SK-N-SH treated with all-trans-retinoic acid at 6 μM for 48 hours (cell line): ENCODE results near the gene AURKB.

ENCODE experiments used
- ATAC-seq: fragments of 200-7000 bp; cut with Tn5 transposase; 3 replicates; pipeline ENCODE4 v1.9.1; 2020; ENCODE audit warnings: mild to moderate bottlenecking, moderate library complexity
- ARNTL ChIP-seq: fragments of 450-650 bp; formaldehyde crosslinking; IDR thresholded peaks from 2 replicates; pipeline ENCODE4 v1.5.0; 2020; ENCODE audit warnings: low read depth, mild to moderate bottlenecking, moderate library complexity, borderline replicate concordance
- BACH2 ChIP-seq: fragments of 250-450 bp; sonication (Bioruptor Pico); IDR thresholded peaks from 2 replicates; pipeline ENCODE4 v1.9.0; 2021; ENCODE audit warnings: mild to moderate bottlenecking, borderline replicate concordance
- CREB5 ChIP-seq: fragments of 250-450 bp; sonication (Bioruptor Pico); IDR thresholded peaks from 2 replicates; pipeline ENCODE4 v1.5.1; 2020; ENCODE audit warnings: low read depth, mild to moderate bottlenecking, moderate library complexity
- CSRNP3 ChIP-seq: fragments of 250-450 bp; sonication (Bioruptor Pico); IDR thresholded peaks from 2 replicates; pipeline ENCODE4 v1.5.1; 2021; ENCODE audit warnings: mild to moderate bottlenecking, moderate library complexity
- ESRRG ChIP-seq: fragments of 250-450 bp; sonication (Bioruptor Pico); IDR thresholded peaks from 2 replicates; pipeline ENCODE4 v1.6.1; 2021; ENCODE audit warnings: mild to moderate bottlenecking
- GLIS3 ChIP-seq: fragments of 250-450 bp; sonication (Bioruptor Pico); IDR thresholded peaks from 2 replicates; pipeline ENCODE4 v1.5.0; 2020; ENCODE audit warnings: mild to moderate bottlenecking, moderate library complexity
- OSR1 ChIP-seq: fragments of 250-450 bp; sonication (Bioruptor Pico); IDR thresholded peaks from 2 replicates; pipeline ENCODE4 v1.8.0; 2022; ENCODE audit warnings: moderate library complexity, mild to moderate bottlenecking, inconsistent platforms
- POU6F1 ChIP-seq: fragments of 250-450 bp; sonication (Bioruptor Pico); IDR thresholded peaks from 2 replicates; pipeline ENCODE4 v1.8.0; 2021; ENCODE audit warnings: low read depth, mild to moderate bottlenecking, moderate library complexity, borderline replicate concordance
- PPARA ChIP-seq: fragments of 250-450 bp; sonication (Bioruptor Pico); IDR thresholded peaks from 2 replicates; pipeline ENCODE4 v1.5.0; 2020; ENCODE audit warnings: mild to moderate bottlenecking, borderline replicate concordance
- RARB ChIP-seq: fragments of 250-450 bp; sonication (Bioruptor Pico); IDR thresholded peaks from 2 replicates; pipeline ENCODE4 v1.8.0; 2021; ENCODE audit warnings: mild to moderate bottlenecking, moderate library complexity
- SNAI2 ChIP-seq: fragments of 250-450 bp; sonication (Bioruptor Pico); IDR thresholded peaks from 2 replicates; pipeline ENCODE4 v1.5.0; 2020; ENCODE audit warnings: mild to moderate bottlenecking, moderate library complexity
- TCF4 ChIP-seq: fragments of 250-450 bp; sonication (Bioruptor Pico); IDR thresholded peaks from 2 replicates; pipeline ENCODE4 v1.8.0; 2021; ENCODE audit warnings: mild to moderate bottlenecking, moderate library complexity, borderline replicate concordance
- TOX ChIP-seq: fragments of 250-450 bp; sonication (Bioruptor Pico); IDR thresholded peaks from 2 replicates; pipeline ENCODE4 v1.8.0; 2021; ENCODE audit warnings: mild to moderate bottlenecking, moderate library complexity, borderline replicate concordance
- TSHZ2 ChIP-seq: fragments of 250-450 bp; sonication (Bioruptor Pico); IDR thresholded peaks from 2 replicates; pipeline ENCODE4 v1.5.0; 2020; ENCODE audit warnings: mild to moderate bottlenecking, moderate library complexity
- ZC3H10 ChIP-seq: fragments of 250-450 bp; sonication (Bioruptor Pico); IDR thresholded peaks from 2 replicates; pipeline ENCODE4 v1.5.1; 2021; ENCODE audit warnings: mild to moderate bottlenecking, moderate library complexity
- ZFP3 ChIP-seq: fragments of 250-450 bp; sonication (Bioruptor Pico); IDR thresholded peaks from 2 replicates; pipeline ENCODE4 v1.5.0; 2020; ENCODE audit warnings: mild to moderate bottlenecking, moderate library complexity
- ZFP30 ChIP-seq: fragments of 450-650 bp; formaldehyde crosslinking; IDR thresholded peaks from 2 replicates; pipeline ENCODE4 v1.5.0; 2022; ENCODE audit warnings: mild to moderate bottlenecking, moderate library complexity
- ZNF70 ChIP-seq: fragments of 450-650 bp; formaldehyde crosslinking; IDR thresholded peaks from 2 replicates; pipeline ENCODE4 v1.5.0; 2020; ENCODE audit warnings: mild to moderate bottlenecking, moderate library complexity
- TF ChIP-seq, protein P1 (sequence below): fragments of 250-450 bp; sonication (Bioruptor Pico); IDR thresholded peaks from 2 replicates; pipeline ENCODE4 v1.8.0; 2020; ENCODE audit warnings: mild to moderate bottlenecking, moderate library complexity, borderline replicate concordance

AURKB gene

DNA sequence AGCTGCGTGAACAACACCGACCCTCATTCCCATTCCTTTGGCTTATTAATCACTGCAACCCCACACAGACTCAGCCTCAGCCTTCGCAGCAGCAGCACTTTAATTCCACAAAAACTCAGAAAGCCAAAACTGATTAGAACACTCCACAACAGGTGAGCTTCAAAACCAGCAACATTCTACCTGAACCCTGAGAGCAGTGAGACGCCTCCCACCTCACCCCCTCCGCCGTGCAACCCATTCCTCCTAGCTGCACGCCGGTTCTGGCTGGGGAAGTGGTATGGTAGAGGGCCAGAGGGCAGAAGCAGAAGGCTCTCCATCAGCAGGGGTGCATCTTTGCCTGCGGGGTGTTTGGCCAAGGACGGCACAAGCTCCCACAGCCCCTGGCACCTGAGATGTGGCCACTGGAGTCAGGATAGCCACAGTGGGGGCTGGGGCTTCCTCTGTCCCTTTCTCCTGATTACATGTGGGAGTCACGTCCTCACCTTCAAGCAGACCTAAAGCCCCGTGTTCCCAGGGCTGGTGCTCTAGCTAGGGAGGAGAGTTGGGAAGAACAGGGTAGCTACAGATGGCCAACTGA lies 22.0 kb downstream of the AURKB start:
- no peak for TF ChIP-seq ESRRG (CRISPR knock-in tag)
- no peak for TF ChIP-seq BACH2 (CRISPR knock-in tag)
- TF ChIP-seq OSR1 (CRISPR knock-in tag), result no peak
- TF ChIP-seq POU6F1 (CRISPR knock-in tag), result no peak
- no peak for TF ChIP-seq ZFP3 (CRISPR knock-in tag)
- TF ChIP-seq ZFP30, result no peak
- TF ChIP-seq RARB, result no peak
- TF ChIP-seq PPARA (CRISPR knock-in tag), result no peak
- no peak for TF ChIP-seq ARNTL (CRISPR knock-in tag)

GRCh38 chr17:8187517-8188262 lies 22.7 kb downstream of the AURKB start:
- TF ChIP-seq CSRNP3 (CRISPR knock-in tag), result peak; percentile 37; the same call in 1 of the 2 replicates
- no peak; the same call in 1 of the 2 replicates for TF ChIP-seq TCF4 (CRISPR knock-in tag)
- TF ChIP-seq POU6F1 (CRISPR knock-in tag), result 0 out of 2 replicates have a peak, but pooled peaks have one; percentile 16
- peak; percentile 88 for TF ChIP-seq ESRRG (CRISPR knock-in tag)
- TF ChIP-seq GLIS3 (CRISPR knock-in tag), result 0 out of 2 replicates have a peak, but pooled peaks have one; percentile 23
- TF ChIP-seq, protein P1, sequence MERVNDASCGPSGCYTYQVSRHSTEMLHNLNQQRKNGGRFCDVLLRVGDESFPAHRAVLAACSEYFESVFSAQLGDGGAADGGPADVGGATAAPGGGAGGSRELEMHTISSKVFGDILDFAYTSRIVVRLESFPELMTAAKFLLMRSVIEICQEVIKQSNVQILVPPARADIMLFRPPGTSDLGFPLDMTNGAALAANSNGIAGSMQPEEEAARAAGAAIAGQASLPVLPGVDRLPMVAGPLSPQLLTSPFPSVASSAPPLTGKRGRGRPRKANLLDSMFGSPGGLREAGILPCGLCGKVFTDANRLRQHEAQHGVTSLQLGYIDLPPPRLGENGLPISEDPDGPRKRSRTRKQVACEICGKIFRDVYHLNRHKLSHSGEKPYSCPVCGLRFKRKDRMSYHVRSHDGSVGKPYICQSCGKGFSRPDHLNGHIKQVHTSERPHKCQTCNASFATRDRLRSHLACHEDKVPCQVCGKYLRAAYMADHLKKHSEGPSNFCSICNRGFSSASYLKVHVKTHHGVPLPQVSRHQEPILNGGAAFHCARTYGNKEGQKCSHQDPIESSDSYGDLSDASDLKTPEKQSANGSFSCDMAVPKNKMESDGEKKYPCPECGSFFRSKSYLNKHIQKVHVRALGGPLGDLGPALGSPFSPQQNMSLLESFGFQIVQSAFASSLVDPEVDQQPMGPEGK (CRISPR knock-in tag), result peak; percentile 69; the same call in 1 of the 2 replicates
- ATAC-seq, result peak; percentile 66

More for the DNA sequence above, 22.0 kb downstream of the AURKB start:
- no peak for ATAC-seq

DNA sequence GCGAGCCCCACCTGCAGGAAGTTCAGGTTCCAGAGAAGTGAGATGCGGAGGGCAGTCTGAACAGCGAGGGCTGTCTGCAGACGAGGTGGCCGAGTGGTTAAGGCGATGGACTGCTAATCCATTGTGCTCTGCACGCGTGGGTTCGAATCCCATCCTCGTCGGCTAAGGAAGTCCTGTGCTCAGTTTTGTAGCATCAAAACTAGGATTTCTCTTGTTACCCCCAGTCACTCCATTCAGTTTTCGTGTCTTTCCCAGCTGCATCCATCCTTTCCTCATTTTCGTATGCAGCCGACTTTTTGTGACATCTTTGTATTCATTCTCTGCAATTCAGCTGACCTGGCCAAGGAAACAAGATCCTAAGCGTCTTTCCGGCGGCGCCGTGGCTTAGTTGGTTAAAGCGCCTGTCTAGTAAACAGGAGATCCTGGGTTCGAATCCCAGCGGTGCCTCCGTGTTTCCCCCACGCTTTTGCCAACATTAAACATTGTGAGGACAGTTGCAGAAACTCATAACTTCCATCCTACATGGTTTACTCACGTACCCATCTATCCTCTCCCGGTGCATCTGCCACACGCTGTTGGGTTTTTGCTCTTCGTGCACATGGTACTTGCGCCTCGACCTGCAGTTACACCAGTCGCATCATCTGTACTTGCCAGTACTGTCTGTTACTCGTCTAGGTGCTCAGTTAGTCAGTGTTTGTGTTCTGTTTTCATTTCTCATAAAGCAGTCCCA lies 23.4 kb downstream of the AURKB start:
- ATAC-seq, result peak; percentile 47
- no peak for TF ChIP-seq ZFP3 (CRISPR knock-in tag)
- TF ChIP-seq BACH2 (CRISPR knock-in tag), result no peak
- no peak for TF ChIP-seq TCF4 (CRISPR knock-in tag)
- no peak for TF ChIP-seq CSRNP3 (CRISPR knock-in tag)
- no peak for TF ChIP-seq TSHZ2 (CRISPR knock-in tag)
- no peak for TF ChIP-seq ZC3H10 (CRISPR knock-in tag)
- TF ChIP-seq CREB5 (CRISPR knock-in tag), result no peak
- TF ChIP-seq SNAI2 (CRISPR knock-in tag), result no peak
- no peak for TF ChIP-seq ARNTL (CRISPR knock-in tag)
- TF ChIP-seq, protein P1 (CRISPR knock-in tag), result no peak
- no peak for TF ChIP-seq TOX (CRISPR knock-in tag)
- TF ChIP-seq ZNF70 (CRISPR knock-in tag), result no peak
- TF ChIP-seq PPARA (CRISPR knock-in tag), result no peak
- no peak for TF ChIP-seq RARB
